NCI-H187 (cell line): Measurements from ENCODE around the gene CCDC138.
"Not testable (repeated sequence)": the region's sequence is repeated elsewhere in the genome, so short reads cannot be mapped to it uniquely, and the experiment has no call there.

Experiments used
- DNase-seq, 2 experiments: peaks; one replicate each; lab custom pipeline; 2025; lab: John Stamatoyannopoulos, UW

The CCDC138 gene, protein sequence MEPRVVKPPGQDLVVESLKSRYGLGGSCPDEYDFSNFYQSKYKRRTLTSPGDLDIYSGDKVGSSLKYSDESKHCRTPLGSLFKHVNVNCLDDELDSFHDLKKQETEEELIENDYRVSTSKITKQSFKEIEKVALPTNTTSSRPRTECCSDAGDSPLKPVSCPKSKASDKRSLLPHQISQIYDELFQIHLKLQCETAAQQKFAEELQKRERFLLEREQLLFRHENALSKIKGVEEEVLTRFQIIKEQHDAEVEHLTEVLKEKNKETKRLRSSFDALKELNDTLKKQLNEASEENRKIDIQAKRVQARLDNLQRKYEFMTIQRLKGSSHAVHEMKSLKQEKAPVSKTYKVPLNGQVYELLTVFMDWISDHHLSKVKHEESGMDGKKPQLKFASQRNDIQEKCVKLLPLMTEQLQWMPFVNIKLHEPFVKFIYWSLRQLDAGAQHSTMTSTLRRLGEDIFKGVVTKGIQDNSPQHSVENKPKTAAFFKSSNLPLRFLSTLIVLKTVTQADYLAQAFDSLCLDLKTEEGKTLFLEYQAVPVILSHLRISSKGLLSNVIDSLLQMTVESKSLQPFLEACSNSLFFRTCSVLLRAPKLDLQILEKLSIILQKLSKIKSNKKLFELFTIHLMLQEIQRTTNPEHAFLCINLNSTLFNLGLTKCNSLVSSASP

DNA sequence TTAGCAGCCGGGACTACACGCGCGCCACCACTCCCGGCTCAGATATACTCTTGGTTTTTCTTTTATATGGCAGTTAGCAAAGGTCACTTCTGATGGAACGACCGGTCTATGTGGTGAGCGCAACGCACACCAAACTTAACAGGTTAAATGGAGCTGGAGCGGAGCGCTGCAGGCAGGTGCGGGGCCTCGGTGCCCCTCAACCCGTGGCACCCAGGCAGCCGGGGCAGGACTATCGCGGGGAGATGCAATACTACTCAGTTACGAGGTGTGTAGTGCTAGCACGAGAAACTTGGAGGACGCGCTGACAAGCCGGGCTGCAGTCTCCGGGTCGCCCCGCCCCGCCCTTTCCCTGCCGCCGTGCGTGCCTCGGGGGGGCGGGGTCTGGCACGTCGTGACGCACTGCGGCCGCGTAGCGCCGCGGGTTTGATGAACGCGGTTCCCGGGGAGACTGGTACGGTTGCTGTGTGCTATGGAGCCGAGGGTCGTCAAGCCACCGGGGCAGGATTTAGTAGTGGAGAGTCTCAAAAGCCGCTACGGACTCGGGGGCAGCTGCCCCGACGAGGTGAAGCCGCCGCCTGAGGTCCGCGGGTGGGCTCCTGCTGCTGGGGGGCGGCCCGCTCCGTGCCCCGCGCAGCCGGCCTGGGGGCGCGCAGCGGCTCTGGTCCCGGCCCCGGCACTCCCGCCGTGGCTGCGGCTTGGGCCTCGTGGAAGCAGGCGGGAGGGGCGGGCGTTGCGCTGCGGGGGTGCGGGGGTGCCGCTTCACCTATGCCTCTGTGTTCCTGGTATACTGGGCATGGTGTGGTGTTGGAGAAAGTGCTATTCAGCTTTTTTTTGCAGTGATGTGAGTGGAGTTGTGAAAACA is at the start of gene CCDC138:
CCDC138 (plus strand) TSS at position 418 of the 862 bp plus-strand sequence; CDS start at position 470, 52 bp downstream.
- DNase-seq: peak; percentile 16 to 64

DNA sequence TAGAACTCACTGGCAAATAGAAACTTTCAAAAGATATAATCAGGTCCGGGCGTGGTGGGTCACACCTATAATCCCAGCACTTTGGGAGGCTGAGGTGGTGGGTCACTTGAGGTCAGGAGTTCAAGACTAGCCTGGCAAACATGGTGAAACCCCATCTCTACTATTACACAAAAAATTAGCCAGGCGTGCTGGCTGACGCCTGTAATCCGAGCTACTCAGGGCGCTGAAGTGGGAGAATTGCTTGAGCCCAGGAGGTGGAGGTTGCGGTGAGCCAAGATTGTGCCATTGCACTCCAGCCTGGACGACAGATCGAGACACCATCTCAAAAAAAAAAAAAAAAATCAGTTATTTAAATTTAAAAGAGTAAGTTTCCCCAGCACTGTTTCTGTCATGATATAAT is 28.6 kb upstream of the CCDC138 start:
- not testable (repeated sequence) for DNase-seq

DNA sequence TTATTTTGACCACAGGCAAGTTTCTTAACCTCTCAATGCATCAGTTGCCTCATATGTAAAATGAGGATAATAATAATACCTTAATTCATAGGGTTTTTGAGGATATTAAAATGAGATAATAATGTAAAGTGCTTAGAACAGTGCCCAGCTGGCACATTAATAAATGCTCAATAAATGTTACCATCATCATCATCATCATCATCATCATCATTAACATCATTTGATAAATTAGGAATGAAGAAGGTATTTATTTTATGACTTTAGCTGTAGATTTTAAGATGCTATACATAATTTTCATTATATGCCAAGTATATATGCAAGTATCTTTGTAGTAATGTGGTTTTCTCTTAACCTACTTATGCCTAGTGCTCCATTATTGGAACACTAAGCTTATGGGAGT is 24.0 kb upstream of the CCDC138 start:
- not testable (repeated sequence) for DNase-seq

DNA sequence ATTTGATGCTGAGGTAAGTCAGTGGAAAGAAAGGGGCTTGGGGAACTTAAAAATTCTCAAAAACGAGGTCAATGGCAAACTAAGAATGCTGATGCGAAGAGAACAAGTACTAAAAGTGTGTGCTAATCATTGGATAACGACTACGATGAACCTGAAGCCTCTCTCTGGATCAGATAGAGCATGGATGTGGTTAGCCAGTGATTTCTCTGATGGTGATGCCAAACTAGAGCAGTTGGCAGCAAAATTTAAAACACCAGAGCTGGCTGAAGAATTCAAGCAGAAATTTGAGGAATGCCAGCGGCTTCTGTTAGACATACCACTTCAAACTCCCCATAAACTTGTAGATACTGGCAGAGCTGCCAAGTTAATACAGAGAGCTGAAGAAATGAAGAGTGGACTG is 19.9 kb upstream of the CCDC138 start:
- DNase-seq: not testable (repeated sequence)

DNA sequence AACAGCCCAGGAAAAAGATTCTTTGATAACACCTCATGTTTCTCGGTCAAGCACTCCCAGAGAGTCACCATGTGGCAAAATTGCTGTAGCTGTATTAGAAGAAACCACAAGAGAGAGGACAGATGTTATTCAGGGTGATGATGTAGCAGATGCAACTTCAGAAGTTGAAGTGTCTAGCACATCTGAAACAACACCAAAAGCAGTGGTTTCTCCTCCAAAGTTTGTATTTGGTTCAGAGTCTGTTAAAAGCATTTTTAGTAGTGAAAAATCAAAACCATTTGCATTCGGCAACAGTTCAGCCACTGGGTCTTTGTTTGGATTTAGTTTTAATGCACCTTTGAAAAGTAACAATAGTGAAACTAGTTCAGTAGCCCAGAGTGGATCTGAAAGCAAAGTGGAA is 18.7 kb upstream of the CCDC138 start:
- not testable (repeated sequence) for DNase-seq

DNA sequence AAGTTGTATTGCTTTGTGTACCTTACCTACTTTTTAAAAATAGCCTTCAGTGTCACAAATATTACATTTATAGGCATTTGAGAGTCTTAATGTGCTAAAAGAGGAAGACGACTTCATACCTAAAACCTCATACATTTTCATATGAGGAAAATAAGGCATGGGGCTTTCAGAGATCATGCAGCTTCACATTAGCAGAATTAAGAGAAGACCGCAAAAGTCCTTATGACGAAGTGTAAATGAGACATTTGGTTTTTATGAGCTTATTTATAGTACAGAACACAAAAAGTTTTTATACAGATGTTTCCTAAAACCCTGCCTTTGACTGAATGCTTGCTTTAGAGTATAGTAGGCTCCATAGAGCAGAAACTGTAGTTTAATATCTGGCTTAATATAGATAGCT is 10.1 kb upstream of the CCDC138 start:
- no peak for DNase-seq

DNA sequence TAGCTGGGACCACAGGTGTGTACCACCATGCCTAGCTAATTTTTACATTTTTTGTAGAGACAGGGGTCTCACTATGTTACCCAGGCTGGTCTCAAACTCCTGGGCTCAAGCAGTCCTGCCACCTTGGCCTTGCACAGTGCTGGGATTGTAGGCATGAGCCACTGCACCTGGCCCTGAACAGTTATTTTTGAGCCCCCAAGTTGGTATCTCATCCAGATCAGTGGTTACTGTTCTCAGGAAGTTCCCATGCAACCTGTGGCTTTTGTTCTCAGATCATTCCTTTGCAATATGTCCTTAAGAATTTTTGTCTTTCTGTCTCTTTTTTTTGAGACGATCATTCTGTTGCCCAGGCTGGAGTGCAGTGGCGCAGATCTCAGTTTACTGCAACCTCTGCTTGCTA is 7.7 kb upstream of the CCDC138 start:
- DNase-seq: no peak

DNA sequence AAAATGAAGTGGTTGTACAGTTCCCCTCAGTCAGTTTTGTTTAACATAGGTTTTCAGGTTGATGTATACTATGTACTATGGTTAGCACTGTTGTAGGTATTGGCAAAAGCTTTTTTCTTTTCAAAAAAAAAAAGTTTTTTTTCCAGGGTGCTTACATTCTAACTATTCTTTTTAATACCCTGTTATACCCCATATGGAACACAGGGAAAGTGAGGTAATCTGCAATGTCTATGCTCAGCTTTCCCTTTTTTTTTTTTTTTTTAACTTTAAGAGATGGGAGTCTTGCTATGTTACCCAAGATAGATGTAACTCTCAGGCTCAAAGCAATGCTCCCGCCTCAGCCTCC is 590 bp upstream of the CCDC138 start:
- DNase-seq: no peak

DNA sequence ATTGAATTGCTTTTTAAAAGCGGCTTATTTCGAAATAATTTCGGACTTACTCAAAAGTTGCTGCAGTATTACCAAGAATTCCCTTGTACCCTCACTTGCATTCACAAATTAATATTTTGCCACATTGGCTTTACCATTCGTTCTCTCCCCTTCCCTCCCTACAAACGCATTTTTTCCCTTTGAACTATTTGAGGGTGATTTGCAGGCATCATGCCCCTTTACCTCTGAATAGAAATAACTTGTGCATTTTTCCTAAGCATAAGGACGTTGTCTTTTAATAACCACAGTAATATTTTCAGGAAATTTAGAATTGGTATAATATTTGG is 608 bp downstream of the CCDC138 start:
- no peak for DNase-seq

DNA sequence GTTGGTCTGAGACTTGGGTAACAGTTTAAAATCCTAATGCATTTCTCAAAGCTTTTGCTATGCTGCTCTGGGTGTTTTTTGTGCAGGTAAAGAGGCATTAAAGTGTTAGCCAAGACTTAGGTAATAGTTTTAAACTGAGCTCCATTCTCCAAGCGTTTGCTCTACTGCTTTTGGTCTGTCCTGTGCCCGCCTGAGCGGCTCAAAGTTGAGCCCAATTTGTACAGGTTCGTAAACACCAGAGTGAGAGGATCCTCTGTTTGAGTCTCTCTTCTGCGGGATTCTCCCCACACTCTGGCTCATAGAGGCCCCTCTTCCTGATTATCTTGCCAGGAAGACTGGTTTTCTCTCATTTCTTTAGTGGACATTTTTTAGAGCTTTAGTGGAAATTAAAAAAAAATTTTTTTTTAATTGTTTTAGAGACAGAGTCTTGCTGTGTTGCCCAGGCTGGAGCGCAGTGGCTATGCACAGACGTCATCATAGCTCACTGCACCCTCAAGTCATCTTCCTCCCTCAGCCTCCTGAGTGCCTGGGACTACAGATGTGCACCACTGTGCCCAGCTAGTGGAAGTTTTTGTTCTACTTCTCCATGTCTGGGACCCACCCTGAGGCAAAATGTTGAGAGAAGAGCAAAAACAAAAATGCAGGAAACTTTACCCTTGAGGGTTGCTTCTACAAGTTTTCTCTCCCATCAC is 16.6 kb downstream of the CCDC138 start:
- DNase-seq: no peak

DNA sequence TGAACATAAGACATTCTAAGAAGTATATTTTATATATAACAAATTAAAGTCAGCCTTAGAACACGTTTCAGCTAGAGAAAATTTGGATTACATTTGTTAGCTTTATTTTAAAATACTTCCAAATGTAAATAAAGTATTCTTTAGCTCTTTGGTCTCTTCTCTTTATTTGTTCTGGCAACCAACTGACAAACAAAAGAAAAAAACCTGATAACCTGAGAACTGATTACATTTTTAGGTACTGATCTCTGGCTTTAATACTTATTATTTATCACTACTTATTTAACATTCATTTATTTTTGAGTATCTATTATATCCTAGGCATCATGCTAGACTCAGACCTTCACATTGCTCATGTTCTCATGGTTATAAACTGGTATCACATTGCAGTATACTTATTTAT is 18.5 kb downstream of the CCDC138 start:
- DNase-seq: no peak

DNA sequence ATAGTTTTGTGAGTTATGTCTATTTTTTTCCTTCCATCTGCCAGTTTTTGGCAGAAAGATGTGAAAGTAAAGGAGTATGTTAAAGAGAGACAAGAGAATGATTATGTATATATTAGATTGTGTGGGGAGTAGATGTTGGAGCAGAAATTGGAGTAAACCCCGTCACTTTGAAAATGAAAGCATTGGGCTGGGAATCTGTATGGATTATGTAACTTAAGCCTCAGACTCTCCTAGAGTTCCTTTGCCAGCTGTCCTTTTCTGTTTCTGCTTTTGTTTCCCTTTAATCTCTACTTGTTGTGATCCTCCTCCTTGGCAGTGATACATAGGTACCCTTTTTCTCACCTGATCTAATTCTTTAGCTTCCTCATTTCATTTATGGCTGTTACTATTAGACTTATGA is 19.2 kb downstream of the CCDC138 start:
- DNase-seq: no peak

DNA sequence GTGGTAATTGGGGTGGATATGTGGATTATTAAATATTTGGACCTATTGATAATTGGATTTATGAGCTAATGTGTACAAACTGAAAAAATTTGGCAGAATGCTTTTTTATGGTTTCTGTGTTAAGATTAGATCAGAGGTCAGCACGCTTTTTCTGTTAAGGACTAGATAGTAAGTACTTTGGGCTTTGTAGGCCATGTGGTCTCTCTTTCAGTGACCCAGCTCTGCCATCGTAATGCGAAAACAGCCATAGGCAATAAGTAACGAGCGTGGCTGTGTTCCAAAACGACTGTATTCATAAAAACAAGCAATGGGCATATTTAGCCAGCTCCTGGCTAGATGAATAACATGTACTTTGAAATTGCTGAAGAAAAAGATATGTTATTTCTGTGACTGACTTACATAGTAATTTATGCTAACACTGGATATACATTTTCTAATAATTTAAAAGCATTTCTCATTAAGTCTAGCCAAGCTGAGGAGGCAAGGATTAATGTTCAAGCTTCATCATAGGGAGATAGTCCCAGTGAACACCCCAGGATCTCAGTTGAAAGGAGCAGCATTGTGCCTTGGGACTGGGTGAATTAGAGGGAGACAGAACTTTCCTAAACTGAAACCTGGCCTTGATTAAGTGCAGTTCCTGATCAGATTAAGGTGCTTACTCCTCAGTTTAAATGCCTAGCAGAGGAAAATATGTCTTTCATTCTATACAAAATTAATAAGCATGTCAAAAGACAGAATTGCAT is 20.0 kb downstream of the CCDC138 start:
- no peak for DNase-seq

DNA sequence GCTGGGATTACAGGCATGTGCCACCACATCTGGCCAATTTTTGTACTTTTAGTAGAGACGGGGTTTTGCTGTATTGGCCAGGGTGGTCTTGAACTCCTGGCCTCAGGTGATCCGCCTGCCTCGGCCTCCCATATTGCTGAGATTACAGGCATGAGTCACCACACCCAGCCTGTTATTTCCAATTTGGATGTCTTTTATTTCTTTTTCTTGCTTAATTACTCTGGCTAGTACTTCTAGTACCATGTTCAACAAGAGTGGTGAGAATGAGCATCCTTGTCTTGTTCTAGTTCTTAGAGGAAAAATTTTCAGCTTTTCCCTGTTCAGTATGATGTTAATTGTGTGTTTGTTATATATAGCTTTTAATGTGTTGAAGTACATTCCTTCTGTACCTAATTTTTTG is 23.4 kb downstream of the CCDC138 start:
- DNase-seq: no peak

DNA sequence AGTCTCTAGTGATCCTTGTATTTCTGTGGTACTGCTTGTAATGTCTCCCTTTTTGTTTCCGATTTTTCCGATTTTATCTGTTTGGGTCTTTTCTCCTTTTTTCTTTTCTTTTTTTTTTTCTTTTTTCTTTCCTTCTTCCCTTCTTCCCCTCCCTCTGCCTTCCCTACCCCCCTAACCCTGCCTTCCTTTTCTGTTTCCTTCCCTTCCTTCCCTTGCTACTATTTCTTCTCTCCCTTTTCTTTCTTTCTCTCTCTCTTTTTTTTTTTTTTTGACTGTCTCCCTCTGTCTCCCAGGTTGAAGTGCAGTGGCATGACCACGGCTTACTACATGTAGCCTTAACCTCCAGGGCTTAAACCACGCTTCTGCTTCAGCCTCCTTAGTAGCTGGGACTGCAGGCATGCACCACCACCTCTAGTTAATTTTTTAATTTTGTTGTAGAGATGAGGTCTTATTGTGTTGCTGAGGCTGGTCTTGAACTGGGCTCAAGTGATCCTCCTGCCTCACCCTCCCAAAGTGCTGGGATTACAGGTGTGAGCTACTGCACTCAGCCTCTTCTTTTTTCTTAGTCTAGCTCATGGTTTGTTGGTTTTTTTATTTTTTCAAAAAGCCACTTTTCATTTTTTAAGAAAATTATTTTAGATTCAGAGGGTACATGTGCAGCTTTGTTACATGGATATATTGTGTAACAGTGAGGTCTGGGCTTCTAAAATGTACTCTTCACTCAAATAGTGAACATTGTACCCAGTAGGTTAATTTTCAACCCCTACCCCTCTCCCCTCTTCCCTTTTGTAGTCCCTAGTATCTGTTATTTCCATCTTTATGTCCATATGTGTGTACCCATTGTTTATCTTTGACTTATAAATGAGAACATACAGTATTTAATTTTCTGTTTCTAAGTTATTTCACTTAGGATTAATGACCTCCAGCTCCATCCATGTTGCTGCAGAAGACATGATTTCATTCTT is 24.7 kb downstream of the CCDC138 start:
- no peak for DNase-seq

DNA sequence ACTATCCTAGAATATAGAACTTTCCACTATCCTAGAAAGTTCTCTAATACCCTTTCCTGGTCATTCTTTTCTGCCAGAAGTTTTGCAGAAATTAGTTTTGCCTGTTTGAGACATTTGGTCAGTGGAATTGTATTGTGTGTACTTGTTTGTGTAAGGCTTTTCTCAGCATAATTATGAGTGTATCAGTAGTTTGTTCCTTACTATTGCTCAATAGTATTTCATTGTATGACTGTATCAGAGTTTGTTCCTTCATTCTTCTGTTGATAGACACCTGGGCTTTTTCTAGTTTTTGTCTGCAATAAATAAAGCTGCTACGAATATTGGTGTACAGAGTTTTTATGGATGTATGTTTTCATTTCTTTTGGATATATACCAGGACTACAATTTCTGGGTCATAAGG is 27.2 kb downstream of the CCDC138 start:
- no peak for DNase-seq

DNA sequence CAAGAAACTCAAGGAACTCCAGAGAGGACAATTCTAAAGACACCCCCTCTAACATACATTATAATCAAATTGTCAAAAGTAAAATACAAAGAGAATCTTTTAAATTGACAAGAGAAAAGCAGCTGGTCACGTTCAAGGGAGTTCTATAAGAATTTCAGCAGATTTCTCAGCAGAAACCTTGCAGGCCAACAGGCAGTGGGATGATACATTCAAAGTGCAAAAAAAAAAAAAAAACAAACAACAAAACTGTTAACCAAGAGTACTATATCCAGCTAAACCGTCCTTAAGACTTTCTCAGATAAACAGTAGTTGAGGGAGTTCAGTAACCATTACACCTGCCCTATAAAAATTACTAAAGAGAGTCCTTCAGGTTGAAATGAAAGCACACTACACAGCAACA is 33.9 kb downstream of the CCDC138 start:
- no peak for DNase-seq

DNA sequence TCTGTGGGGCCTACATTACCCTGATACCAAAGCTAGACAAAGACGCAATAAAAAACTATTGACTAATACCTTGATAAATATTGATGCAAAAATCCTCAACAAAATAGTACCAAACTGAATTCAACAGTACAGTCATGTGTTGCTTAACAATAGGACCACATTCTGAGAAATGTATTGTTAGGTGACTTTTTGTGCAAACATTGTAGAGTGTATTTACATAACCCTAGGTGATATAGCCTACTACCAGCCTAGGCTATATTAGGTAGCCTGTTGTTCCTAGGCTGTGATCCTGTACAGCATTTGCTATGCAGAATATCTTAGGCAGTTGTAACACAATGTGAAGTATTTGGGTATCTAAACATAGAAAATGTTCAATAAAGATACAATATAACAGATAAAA is 36.7 kb downstream of the CCDC138 start:
- DNase-seq: no peak

DNA sequence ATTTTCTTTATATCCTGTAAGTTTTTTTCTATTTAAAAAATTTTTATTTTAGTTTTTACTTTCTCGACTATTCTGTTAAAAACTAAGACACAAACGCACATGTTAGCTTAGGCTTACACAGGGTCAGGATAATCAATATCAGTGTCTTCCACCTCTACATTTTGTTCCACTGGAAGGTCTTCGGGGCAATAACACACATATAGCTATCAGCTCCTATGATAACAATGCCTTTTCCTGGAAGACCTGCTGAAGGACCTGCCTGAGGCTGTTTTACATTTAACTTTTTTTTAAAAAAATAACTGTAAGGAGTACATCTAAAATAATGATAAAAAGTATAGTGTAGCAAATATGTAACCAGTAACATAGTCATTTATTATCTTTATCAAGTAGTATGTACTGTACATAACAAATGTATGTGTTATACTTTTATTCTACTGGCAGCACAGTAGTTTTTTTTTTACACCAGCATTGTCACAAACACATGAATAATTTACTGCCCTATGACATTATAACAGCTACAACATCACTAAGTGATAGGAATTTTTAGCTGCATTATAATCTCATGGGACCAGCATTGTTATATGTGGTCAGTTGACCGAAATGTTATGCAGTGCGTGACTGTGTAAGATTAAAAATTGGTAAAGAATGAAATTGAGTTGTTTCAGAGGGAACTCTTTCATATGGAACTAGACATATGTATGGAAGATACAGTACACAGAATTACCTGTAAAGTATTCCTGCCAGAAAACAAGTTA is 37.9 kb downstream of the CCDC138 start:
- no peak for DNase-seq

DNA sequence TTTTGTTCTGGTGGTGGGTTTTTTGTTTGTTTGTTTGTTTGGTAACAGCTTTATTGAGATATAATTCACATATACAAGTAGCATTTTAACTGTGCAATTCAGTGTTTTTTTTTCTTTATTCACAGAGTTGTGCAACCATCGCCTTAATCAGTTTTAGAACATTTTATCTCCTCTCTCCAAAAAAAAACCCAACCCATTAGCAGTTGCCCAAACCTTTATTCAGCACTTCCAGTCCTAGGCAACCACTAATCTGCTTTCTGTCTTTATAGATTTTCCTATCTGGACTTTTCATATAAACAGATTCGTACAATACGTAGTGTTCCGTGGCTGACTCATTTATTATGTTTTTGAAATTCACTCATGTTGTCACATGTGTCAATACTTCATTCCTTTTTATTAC is 38.7 kb downstream of the CCDC138 start:
- DNase-seq: no peak
